Mucosa of rectum (tissue), 2 donors: ENCODE results near the gene ZNF90.
A peak's percentile ranks its signal among the peaks of the same experiment; 100 is the strongest.
"Not testable (repeated sequence)": the region's sequence is repeated elsewhere in the genome, so short reads cannot be mapped to it uniquely, and the experiment has no call there.

Experiments
- H3K27ac ChIP-seq, 2 donors: one replicate each; pipeline ENCODE4 v1.7.0; 2013; ENCODE audit warnings: inconsistent platforms in 2 of 2, low read depth in 2 of 2, low read length in 2 of 2
- H3K27me3 ChIP-seq, 2 donors: one replicate each; pipeline ENCODE4 v1.7.0; 2013; ENCODE audit warnings: low read length in 2 of 2; ENCODE audit not compliant: control insufficient read depth in 2 of 2, insufficient read depth in 2 of 2
- H3K36me3 ChIP-seq, 2 donors: one replicate each; pipeline ENCODE4 v1.7.0; 2013; ENCODE audit warnings: low read length in 2 of 2; ENCODE audit not compliant: control insufficient read depth in 2 of 2, insufficient read depth in 2 of 2
- H3K4me1 ChIP-seq, 2 donors: one replicate each; pipeline ENCODE4 v1.7.0; 2013; ENCODE audit warnings: low read length in 2 of 2, mild to moderate bottlenecking in 1 of 2; ENCODE audit not compliant: control insufficient read depth in 2 of 2, insufficient read depth in 2 of 2
- H3K4me3 ChIP-seq, 2 donors: one replicate each; pipeline ENCODE4 v1.7.0; 2013; ENCODE audit warnings: low read length in 2 of 2
- H3K9ac ChIP-seq, 2 donors: one replicate each; pipeline ENCODE4 v1.7.0; 2013; ENCODE audit warnings: low read length in 2 of 2, low read depth in 1 of 2, mild to moderate bottlenecking in 1 of 2
- H3K9me3 ChIP-seq, 2 donors: one replicate each; pipeline ENCODE4 v1.7.0; 2013; ENCODE audit warnings: low read length in 2 of 2; ENCODE audit not compliant: control insufficient read depth in 2 of 2
- donor health status: healthy.
- donor health status: Normal muscosa, but diverticular disease.

The ZNF90 gene

DNA sequence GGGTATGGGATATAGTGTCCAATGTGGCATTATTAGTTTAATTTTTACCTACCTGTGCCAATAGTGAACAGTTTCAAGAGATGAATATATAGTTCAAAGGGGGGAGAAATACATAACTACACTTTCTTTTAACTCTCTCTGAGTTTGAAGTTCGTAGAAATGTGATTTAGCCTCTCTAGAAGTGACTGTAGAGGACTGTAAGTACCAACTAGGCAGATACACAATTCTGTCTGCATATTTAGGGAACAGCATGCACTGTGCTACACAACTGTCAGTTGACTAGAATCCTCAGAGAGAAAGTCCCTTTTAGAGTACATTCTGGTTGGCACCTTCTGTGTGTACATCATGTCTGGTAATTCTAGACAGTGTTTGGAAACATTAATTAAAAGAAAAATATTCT, 17.5 kb upstream of the ZNF90 start:
- Histone ChIP-seq H3K36me3 (no peaks in the 10 kb centered on the region), H3K27me3 (no peaks in the 10 kb centered on the region), H3K9ac (no peak overlapping the region), H3K9me3 (no peaks in the 10 kb centered on the region), H3K4me1 (no peaks in the 10 kb centered on the region), H3K4me3 (no peak overlapping the region), H3K27ac (no peak overlapping the region)

DNA sequence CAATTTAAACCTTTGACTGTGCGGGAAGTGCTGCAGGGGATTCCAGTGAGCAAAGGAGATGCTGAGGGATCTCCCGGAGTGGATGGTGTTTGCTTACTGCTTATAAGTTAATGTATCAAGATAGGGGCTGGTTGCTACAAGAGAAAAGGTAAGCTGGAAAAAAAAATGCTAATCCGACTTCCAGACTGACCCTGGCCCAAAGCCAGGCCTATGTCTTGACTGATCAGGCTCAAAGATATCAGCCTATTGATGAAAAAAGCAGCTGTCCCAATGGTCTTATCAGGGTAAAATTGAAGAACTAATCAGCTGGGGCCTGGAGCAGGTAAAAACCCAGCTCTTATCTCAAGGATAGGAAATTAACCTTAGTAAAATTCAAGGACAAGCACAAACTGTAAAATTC, 10.9 kb upstream of the ZNF90 start:
- H3K9ac ChIP-seq = no peak overlapping the region
- no peak overlapping the region for H3K4me3 ChIP-seq
- H3K9me3 ChIP-seq = no peaks in the 10 kb centered on the region
- no peaks in the 10 kb centered on the region for H3K36me3 ChIP-seq
- no peak overlapping the region for H3K27ac ChIP-seq
- no peaks in the 10 kb centered on the region for H3K4me1 ChIP-seq
- no peaks in the 10 kb centered on the region for H3K27me3 ChIP-seq

DNA sequence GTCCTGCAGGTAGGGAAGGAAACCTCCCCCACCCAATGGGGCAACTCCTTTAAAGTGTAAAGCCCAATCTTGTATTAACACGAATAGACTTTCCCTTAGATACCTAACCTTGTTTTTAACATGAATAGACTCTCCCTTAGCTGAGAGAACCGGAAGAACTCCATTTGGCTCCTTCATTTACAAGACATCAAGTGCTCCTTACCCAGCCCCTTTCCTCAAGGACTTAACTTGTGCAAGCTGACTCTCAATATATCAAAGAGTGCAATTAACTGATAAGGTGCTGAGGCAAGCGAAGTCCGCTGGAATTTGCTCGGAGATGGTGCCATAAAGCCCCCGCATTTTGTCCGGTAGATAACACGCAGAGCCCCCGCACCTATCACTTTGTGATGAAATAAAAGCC, 9.9 kb upstream of the ZNF90 start:
- no peak overlapping the region for H3K4me3 ChIP-seq
- H3K27me3 ChIP-seq = no peaks in the 10 kb centered on the region
- H3K4me1 ChIP-seq = no peaks in the 10 kb centered on the region
- H3K9ac ChIP-seq = no peak overlapping the region
- H3K9me3 ChIP-seq = no peaks in the 10 kb centered on the region
- no peak overlapping the region for H3K27ac ChIP-seq
- no peaks in the 10 kb centered on the region for H3K36me3 ChIP-seq

DNA sequence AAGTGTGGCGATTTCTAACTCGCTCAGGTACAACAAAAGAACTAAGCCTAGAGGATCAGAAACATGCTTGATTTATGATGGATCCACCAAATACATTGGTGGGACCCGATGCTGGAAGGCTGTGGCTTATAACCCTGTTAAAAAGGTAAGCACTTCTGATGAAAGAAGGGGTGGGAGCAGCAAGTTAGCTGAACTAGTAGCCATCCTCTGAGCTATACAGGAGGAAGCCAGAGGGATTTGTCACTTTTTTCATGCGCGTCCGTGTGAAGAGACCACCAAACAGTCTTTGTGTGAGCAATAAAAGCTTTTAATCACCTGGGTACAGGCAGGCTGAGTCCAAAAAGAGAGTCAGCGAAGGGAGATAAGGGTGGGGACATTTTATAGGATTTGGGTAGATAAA, 9.2 kb upstream of the ZNF90 start:
- H3K4me1 ChIP-seq, H3K4me3 ChIP-seq, H3K9ac ChIP-seq, H3K27ac ChIP-seq, H3K36me3 ChIP-seq, H3K27me3 ChIP-seq, H3K9me3 ChIP-seq: not testable (repeated sequence)

DNA sequence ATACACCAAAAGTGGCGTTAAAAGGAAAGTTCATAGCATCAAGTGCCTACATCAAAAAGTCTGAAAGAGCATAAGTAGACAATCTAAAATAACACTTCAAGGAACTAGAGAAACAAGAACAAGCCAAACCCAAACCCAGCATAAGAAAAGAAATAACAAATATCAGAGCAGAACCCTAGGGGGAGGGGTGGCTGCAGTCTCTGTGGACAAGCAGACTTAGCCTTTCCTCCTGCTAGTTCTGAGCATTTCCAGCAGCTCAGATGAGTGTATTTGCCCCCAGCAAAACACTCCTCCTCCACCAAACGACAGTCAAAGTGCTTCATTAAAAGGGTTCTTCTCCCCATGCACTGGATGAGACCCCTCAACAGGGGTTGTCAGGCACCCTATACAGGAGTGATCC, 7.1 kb upstream of the ZNF90 start:
- Histone ChIP-seq H3K4me3 (no peak overlapping the region), H3K36me3 (no peaks in the 10 kb centered on the region)

DNA sequence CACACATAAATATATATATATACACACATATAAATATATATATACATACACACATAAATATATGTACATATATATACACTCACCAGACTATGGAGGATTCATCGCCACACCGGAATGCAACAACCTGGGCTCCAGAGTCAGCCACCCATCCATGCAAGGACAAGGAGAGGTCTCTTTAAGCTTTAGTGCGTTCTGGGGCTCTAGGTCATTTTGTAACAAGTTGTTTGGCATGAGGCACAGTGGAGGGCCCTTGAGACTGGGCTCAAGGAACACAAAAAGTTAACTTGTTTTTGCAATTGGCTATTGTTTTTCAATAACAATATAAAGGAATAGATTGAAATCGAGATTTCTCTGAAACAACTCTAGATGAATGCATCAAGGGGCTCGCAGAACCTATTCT, 4.9 kb upstream of the ZNF90 start:
- H3K9me3 ChIP-seq = no peaks in the 10 kb centered on the region
- H3K4me3 ChIP-seq = no peak overlapping the region
- H3K36me3 ChIP-seq = no peaks in the 10 kb centered on the region
- peaks cover 0 to 2% of the 10 kb centered on the region in 2 donors for H3K4me1 ChIP-seq
- H3K27me3 ChIP-seq = no peaks in the 10 kb centered on the region
- no peak overlapping the region for H3K27ac ChIP-seq
- H3K9ac ChIP-seq = no peak overlapping the region

More for the DNA sequence above, 7.1 kb upstream of the ZNF90 start:
- no peak overlapping the region for H3K27ac ChIP-seq
- no peaks in the 10 kb centered on the region for H3K4me1 ChIP-seq
- no peaks in the 10 kb centered on the region for H3K27me3 ChIP-seq
- no peaks in the 10 kb centered on the region for H3K9me3 ChIP-seq
- H3K9ac ChIP-seq = no peak overlapping the region

DNA sequence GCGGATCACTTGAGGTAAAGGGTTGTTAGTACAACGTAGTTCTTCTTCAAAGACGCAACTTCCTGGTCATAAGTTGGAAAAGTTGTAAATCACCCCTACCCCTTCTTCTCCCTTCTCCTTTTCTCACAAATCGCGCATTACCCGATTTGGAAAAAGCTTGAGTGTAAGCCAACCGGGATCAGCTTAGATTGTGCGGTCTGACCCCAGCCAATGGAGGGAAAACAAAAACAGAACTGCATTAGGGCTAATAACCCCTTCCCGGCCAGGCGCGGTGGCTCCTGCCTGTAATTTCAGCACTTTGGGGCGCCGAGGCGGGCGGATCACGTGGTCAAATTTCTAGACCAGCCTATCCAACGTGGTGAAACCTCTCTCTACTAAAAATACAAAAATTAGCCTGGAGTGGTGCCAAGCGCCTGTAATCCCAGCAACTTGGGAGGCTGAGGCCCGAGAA, 806 bp downstream of the ZNF90 start:
- no peaks in the 10 kb centered on the region for H3K36me3 ChIP-seq
- H3K4me3 ChIP-seq = peak overlapping the region; percentile 77 to 85
- peak overlapping the region; percentile 37 to 48 for H3K27ac ChIP-seq
- H3K9me3 ChIP-seq = no peaks in the 10 kb centered on the region
- no peaks in the 10 kb centered on the region for H3K27me3 ChIP-seq
- peaks cover 4 to 5% of the 10 kb centered on the region in 2 donors for H3K4me1 ChIP-seq
- peak overlapping the region; percentile 64 to 65 for H3K9ac ChIP-seq

DNA sequence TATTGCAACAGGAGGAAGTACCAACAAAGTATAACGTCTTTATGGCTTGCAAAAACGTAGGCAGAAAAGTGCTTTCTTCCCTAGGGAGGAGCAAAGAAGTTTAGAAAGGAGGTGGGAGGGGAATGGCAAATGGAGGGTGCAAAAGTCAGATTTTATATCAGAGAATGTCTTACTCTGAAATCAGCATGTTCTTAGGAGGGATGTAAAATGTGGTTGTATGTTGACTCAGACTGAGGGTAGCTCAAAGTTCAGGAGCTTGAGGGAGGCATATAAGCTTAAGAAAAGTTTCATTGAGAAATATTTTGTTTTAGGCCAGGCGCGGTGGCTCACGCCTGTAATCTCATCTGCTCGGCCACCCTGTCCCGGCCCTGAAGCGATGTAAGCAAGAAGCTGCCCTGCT, 1.7 kb downstream of the ZNF90 start:
- no peaks in the 10 kb centered on the region for H3K36me3 ChIP-seq
- H3K27ac ChIP-seq = no peak overlapping the region
- peaks cover 4 to 5% of the 10 kb centered on the region in 2 donors for H3K4me1 ChIP-seq
- no peak overlapping the region for H3K9ac ChIP-seq
- H3K27me3 ChIP-seq = no peaks in the 10 kb centered on the region
- peak overlapping the region; percentile 77 to 85 for H3K4me3 ChIP-seq
- no peaks in the 10 kb centered on the region for H3K9me3 ChIP-seq

DNA sequence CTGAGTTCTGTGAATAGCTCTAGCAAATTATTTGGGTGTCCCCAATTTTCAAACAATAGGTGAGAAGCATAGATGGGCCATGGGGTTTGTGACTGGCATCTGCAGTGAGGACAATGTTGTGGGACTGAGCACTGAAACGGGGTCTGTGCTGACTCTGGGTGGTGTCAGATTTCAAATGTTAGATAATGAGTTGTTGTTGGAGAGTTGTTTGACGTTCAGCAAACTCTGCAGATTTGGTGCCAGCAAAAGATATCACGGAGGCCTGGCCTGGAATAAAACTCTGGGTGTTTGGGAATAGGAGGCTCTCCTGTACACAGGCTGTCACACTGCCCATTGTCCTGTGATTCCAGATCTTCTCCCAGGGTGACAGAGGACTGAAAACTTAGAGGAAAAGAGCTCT, 2.9 kb downstream of the ZNF90 start:
- Histone ChIP-seq H3K4me3 (no peak overlapping the region), H3K9me3 (no peaks in the 10 kb centered on the region), H3K36me3 (no peaks in the 10 kb centered on the region), H3K27me3 (no peaks in the 10 kb centered on the region), H3K9ac (no peak overlapping the region), H3K27ac (no peak overlapping the region), H3K4me1 (peaks cover 4 to 5% of the 10 kb centered on the region in 2 donors)

DNA sequence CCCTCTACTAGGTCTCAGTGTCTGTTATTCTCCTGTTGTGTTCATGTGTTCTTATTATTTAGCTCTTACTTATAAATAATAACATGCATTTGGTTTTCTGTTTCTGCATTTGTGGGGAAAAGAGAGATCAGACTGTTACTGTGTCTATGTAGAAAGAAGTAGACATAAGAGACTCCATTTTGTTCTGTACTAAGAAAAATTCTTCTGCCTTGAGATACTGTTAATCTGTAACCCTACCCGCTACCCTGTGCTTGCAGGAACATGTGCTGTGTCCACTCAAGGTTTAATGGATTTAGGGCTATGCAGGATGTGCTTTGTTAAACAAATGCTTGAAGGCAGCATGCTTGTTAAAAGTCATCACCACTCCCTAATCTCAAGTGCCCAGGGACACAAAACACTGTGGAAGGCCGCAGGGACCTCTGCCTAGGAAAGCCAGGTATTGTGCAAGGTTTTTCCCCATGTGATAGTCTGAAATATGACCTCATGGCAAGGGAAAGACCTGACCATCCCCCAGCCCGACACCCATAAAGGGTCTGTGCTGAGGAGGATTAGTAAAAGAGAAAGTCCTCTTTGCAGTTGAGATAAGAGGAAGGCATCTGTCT, 4.5 kb downstream of the ZNF90 start:
- not testable (repeated sequence) for H3K4me3 ChIP-seq, H3K27me3 ChIP-seq, H3K27ac ChIP-seq, H3K9me3 ChIP-seq, H3K36me3 ChIP-seq, H3K4me1 ChIP-seq, H3K9ac ChIP-seq

DNA sequence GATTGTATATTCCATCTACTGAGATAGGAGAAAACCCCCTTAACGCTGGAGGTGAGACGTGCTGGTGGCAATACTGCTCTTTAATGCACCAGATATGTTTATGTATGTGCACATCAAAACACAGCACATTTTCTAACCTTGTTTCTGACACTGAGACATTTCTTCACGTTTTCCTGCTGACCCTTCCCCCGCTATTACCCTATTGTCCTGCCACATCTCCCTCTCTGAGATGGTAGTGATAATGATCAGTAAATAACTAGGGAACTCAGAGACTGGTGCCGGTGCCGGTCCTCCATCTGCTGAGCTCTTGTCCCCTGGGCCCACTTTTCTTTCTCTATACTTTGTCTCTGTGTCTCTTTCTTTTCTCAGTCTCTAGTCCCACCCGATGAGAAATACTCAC, 5.1 kb downstream of the ZNF90 start:
- not testable (repeated sequence) for H3K27me3 ChIP-seq, H3K27ac ChIP-seq, H3K9me3 ChIP-seq, H3K9ac ChIP-seq, H3K36me3 ChIP-seq, H3K4me3 ChIP-seq, H3K4me1 ChIP-seq
